GM10248 (cell line): ENCODE data around the gene SHISA9.

Experiments
- CTCF ChIA-PET: fragments of 300-600 bp; sonication (Branson Sonifier 250); formaldehyde crosslinking; extraction: SDS; loops from one replicate; lab custom pipeline; 2021; ENCODE audit warnings: antibody characterized with exemption; lab: Yijun Ruan, JAX
- POLR2A ChIA-PET: fragments of 350-650 bp; sonication (Branson Sonifier 250); formaldehyde crosslinking; extraction: SDS; loops from one replicate; lab custom pipeline; 2020; ENCODE audit warnings: antibody characterized with exemption; lab: Yijun Ruan, JAX
- DNase-seq: peaks from one replicate; pipeline ENCODE4 v3.0.0; 2012; ENCODE audit errors: extremely low spot score
- CTCF ChIP-seq: IDR thresholded peaks from 2 replicates; pipeline ENCODE4 v1.5.1; 2012; ENCODE audit warnings: mild to moderate bottlenecking, low read depth; ENCODE audit errors: extremely low read depth, missing control alignments, control extremely low read depth

Gene SHISA9

GRCh38 chr16:13242201-13242600 is 340.8 kb downstream of the SHISA9 start:
- DNase-seq, result no peak
- ChIA-PET POLR2A (no interaction called here), CTCF (no interaction called here)
- TF ChIP-seq CTCF, result no peak

- TF ChIP-seq CTCF, result no peak
- CTCF ChIA-PET, result interaction anchor here (1.0 kb wide), 1 partner anchor 10 kb away, joined by 3 read pairs; no protein-coding TSS in a partner anchor
- no peak for DNase-seq
- POLR2A ChIA-PET, result no interaction called here
Measured at GRCh38 chr16:13244770-13245169, 343.4 kb downstream of the SHISA9 start.

- no peak for TF ChIP-seq CTCF
- POLR2A ChIA-PET, result no interaction called here
- CTCF ChIA-PET, result interaction anchor here (1.0 kb wide), 1 partner anchor 11 kb away, joined by 3 read pairs; no protein-coding TSS in a partner anchor
- no peak for DNase-seq
Measured at GRCh38 chr16:13245713-13246377, 344.4 kb downstream of the SHISA9 start.

GRCh38 chr16:13254998-13255614 is 353.7 kb downstream of the SHISA9 start:
- POLR2A ChIA-PET, result no interaction called here
- no peak for DNase-seq
- no peak for TF ChIP-seq CTCF
- CTCF ChIA-PET, result no interaction called here

GRCh38 chr16:13262270-13263090 is 361.1 kb downstream of the SHISA9 start:
- ChIA-PET CTCF (no interaction called here), POLR2A (no interaction called here)
- no peak for TF ChIP-seq CTCF
- no peak for DNase-seq

GRCh38 chr16:13264749-13265552 is 363.6 kb downstream of the SHISA9 start:
- ChIA-PET POLR2A (no interaction called here), CTCF (no interaction called here)
- TF ChIP-seq CTCF, result no peak
- DNase-seq, result no peak
